Heart left ventricle (tissue), 16 donors: ENCODE results near the gene RBM20. TPM values are rescaled to one million over a fixed set of nuclear protein-coding genes. Genes with fewer than 3 reads are reported as not detected.

ENCODE experiments used
- ATAC-seq, 4 donors: fragments of 200-7000 bp; cut with Tn5 transposase; one replicate each; pipeline ENCODE4 v1.9.1; 2020 to 2022; ENCODE audit warnings: moderate library complexity in 4 of 4, mild to moderate bottlenecking in 3 of 4, moderate number of reproducible peaks in 1 of 4
- DNase-seq, 5 donors: peaks; one replicate each; pipeline ENCODE4 v3.0.0-alpha.2; 2020
- H3K27ac ChIP-seq, 12 donors: fragments of 200-600 bp; sonication (generic) in 4 of 12; one replicate each; pipeline versions ENCODE4 v1.5.0 to v1.8.0; 2016 to 2022; ENCODE audit warnings: mild to moderate bottlenecking in 2 of 12
- H3K27me3 ChIP-seq, 9 donors: fragments of 200-600 bp; sonication (generic) in 2 of 9; one replicate each; pipeline versions ENCODE4 v1.5.1 to v1.8.0; 2016 to 2022; ENCODE audit warnings: mild to moderate bottlenecking in 3 of 9
- H3K36me3 ChIP-seq, 9 donors: fragments of 200-600 bp; sonication (generic) in 2 of 9; one replicate each; pipeline versions ENCODE4 v1.5.0 to v1.8.0; 2018 to 2022; ENCODE audit warnings: mild to moderate bottlenecking in 2 of 9
- H3K4me1 ChIP-seq, 12 donors: fragments of 200-600 bp; sonication (generic) in 4 of 12; one replicate each; pipeline versions ENCODE4 v1.5.0 to v1.8.0; 2016 to 2022; ENCODE audit warnings: mild to moderate bottlenecking in 3 of 12
- H3K4me3 ChIP-seq, 12 donors: fragments of 200-600 bp; sonication (generic) in 4 of 12; one replicate each; pipeline versions ENCODE4 v1.5.0 to v1.8.0; 2017 to 2022; ENCODE audit warnings: mild to moderate bottlenecking in 9 of 12, moderate library complexity in 4 of 12
- H3K9me3 ChIP-seq, 12 donors: fragments of 200-600 bp; sonication (generic) in 4 of 12; one replicate each; pipeline versions ENCODE4 v1.5.0 to v1.8.0; 2016 to 2022; ENCODE audit warnings: mild to moderate bottlenecking in 1 of 12
- CTCF ChIP-seq, 12 donors: fragments of 200-600 bp; sonication (generic) in 4 of 12; IDR thresholded peaks; one replicate each; pipeline versions ENCODE4 v1.5.0 to v1.8.0; 2018 to 2022; ENCODE audit warnings: antibody characterized with exemption in 12 of 12, mild to moderate bottlenecking in 5 of 12
- POLR2A ChIP-seq, 2 donors: fragments of 450-650 bp; IDR thresholded peaks; one replicate each; pipeline ENCODE4 v1.6.1; 2017; ENCODE audit warnings: antibody characterized with exemption in 2 of 2, mild to moderate bottlenecking in 2 of 2, moderate library complexity in 2 of 2
- WGBS, 4 donors: extraction: QIAGEN DNeasy Blood & Tissue Kit in 2 of 4; methylation state at CpG; one replicate each; pipeline versions ENCODE4 v1.1.5 to v1.1.7; 2013 to 2018; 5-methylcytosine and 5-hydroxymethylcytosine counted together
- intact Hi-C, 10 donors: fragments of 100-400 bp; cut with DNase I; formaldehyde crosslinking; loops; one replicate each; pipeline versions ENCODE4 v1.11.1 to v1.14.2; 2022
- polyA plus RNA-seq, 2 donors: library from polyadenylated mRNA; stranded (reverse); fragments of 200-250 nt; gene quantifications; one replicate each; pipeline ENCODE4 v1.2.3, GENCODE V29; 2013
- total RNA-seq, 9 donors: library from RNA; depleted of rRNA in 2 of 9; stranded (reverse); fragments of >200 nt in 2 of 9; fragmentation: NEBNext Ultra II Directional in 3 of 9; extraction: Animal tissue kit (Norgen Biotek cat#: 25700) in 3 of 9; gene quantifications; one replicate each; pipeline versions ENCODE4 v1.1.0 to v1.2.4, GENCODE V29; 2016 to 2023
- donor health status: ischemic (EF 13 %, LVEDD 7.1; RV severe dilation, severe dysfunction).
- donor health status: healthy with polysubstance abuse.
- donor health status: DM: no; HTN: yes; CAD: no.
- donor health status: DM: no; HTN: no; CAD: no.
- donor health status: ischemic (EF 25% LVEDD 6.9; RV normal size, moderate dysfunction).
- donor health status: ischemic (EF 25% LVEDD 5.7; RV mildly dilated, moderate dysfunction).
- donor health status: healthy.
- donor health status: DM: yes; HTN: yes; CAD: no.
- donor health status: ischemic (EF 35%, LVEDD 5.7; RV mildly dilated, moderate dysfunction).
- donor health status: nonischemic (EF 11% LVEDD 7.7; RV severe dilation, severe dysfunction).
- donor health status: DM: yes; HTN: yes; CAD: no.
- donor health status: PGD.
- donor health status: ischemic (EF 29% LVEDD 5.4; RV normal size, mild dysfunction).
- donor health status: nonischemic (EF 23%, LVEDD 6.1; RV moderate dilation, normal function).

The RBM20 gene
- total and polyA plus RNA-seq, 11 donors, result 29.9 to 152 (median 91.2) TPM

- intact Hi-C loops, result no loop called here
- TF ChIP-seq POLR2A (IDR thresholded peaks at IDR 0.05), result no peak
- no peak for TF ChIP-seq CTCF (IDR thresholded peaks at IDR 0.05)
- 61 to 80% (median 78%) methylated on average over 7 of the region's 7 CpGs for WGBS, 4 donors
- no peaks in the 10 kb centered on the region for H3K9me3 ChIP-seq
- H3K36me3 ChIP-seq, result peaks cover 0 to 20% (median 0%) of the 10 kb centered on the region in 9 donors
- no peak for DNase-seq
- H3K4me3 ChIP-seq, result no peak overlapping the region
- ATAC-seq, result no peak
- H3K27ac ChIP-seq, result peak overlapping the region in 4 of 12 donors; percentile 5 to 60 (median 20)
- H3K4me1 ChIP-seq, result peaks cover 0 to 28% (median 10%) of the 10 kb centered on the region in 12 donors
- no peaks in the 10 kb centered on the region for H3K27me3 ChIP-seq
These were observed 198.3 kb downstream of the RBM20 start for GRCh38 chr10:110842326-110842904.

GRCh38 chr10:110843031-110843430, 198.9 kb downstream of the RBM20 start:
- Histone ChIP-seq H3K4me3 (no peak overlapping the region), H3K9me3 (no peaks in the 10 kb centered on the region), H3K36me3 (peaks cover 0 to 16% (median 0%) of the 10 kb centered on the region in 9 donors), H3K4me1 (peaks cover 0 to 22% (median 6%) of the 10 kb centered on the region in 12 donors), H3K27ac (peak overlapping the region in 3 of 12 donors; percentile 5 to 60 (median 15)), H3K27me3 (no peaks in the 10 kb centered on the region)
- intact Hi-C loops, result no loop called here
- no peak for ATAC-seq
- 24 to 54% (median 39%) methylated on average over 2 of the region's 2 CpGs for WGBS, 4 donors
- TF ChIP-seq CTCF (IDR thresholded peaks at IDR 0.05) (no peak), POLR2A (IDR thresholded peaks at IDR 0.05) (no peak)
- DNase-seq, result no peak

- Histone ChIP-seq H3K9me3 (no peaks in the 10 kb centered on the region), H3K27me3 (no peaks in the 10 kb centered on the region), H3K36me3 (peaks cover 0 to 6% (median 0%) of the 10 kb centered on the region in 9 donors), H3K27ac (no peak overlapping the region), H3K4me1 (peaks cover 0 to 21% (median 6%) of the 10 kb centered on the region in 12 donors), H3K4me3 (no peak overlapping the region)
- ATAC-seq, result no peak
- TF ChIP-seq POLR2A (IDR thresholded peaks at IDR 0.05), result no peak
- DNase-seq, result no peak
- 81 to 90% (median 83%) methylated on average over 4 to 8 of the region's 8 CpGs for WGBS, 4 donors
- intact Hi-C loops, result no loop called here
These were observed 199.9 kb downstream of the RBM20 start for GRCh38 chr10:110843796-110844616.

- Histone ChIP-seq H3K4me1 (peaks cover 0 to 21% (median 5%) of the 10 kb centered on the region in 12 donors), H3K36me3 (peaks cover 0 to under 1% (median 0%) of the 10 kb centered on the region in 9 donors), H3K9me3 (no peaks in the 10 kb centered on the region), H3K4me3 (no peak overlapping the region), H3K27me3 (no peaks in the 10 kb centered on the region), H3K27ac (no peak overlapping the region)
- DNase-seq, result no peak
- intact Hi-C loops, result no loop called here
- ATAC-seq, result no peak
- WGBS, 4 donors, result 95 to 98% (median 96%) methylated on average over 4 of the region's 4 CpGs
- TF ChIP-seq CTCF (IDR thresholded peaks at IDR 0.05) (no peak), POLR2A (IDR thresholded peaks at IDR 0.05) (no peak)
These were observed 200.4 kb downstream of the RBM20 start for GRCh38 chr10:110844617-110844881.
